HG03280 (cell line): Measurements from ENCODE around the gene TINAGL1.

Experiments
- ATAC-seq: cut with Tn5 transposase; IDR thresholded peaks from one replicate; pipeline ENCODE4 v1.9.1; 2021; ENCODE audit warnings: mild to moderate bottlenecking, moderate library complexity; ENCODE audit not compliant: unreplicated experiment

TINAGL1 gene

GRCh38 chr1:31576201-31576669 is at the start of gene TINAGL1:
TINAGL1 (plus strand) TSS chr1:31576515; CDS start chr1:31577149, 634 bp downstream.
- no peak for ATAC-seq

- ATAC-seq, result no peak
Observed at GRCh38 chr1:31529999-31530684, 46.2 kb upstream of the TINAGL1 start.

GRCh38 chr1:31531177-31531999 is 44.9 kb upstream of the TINAGL1 start:
- no peak for ATAC-seq

GRCh38 chr1:31532173-31532572 is 44.1 kb upstream of the TINAGL1 start:
- no peak for ATAC-seq

GRCh38 chr1:31535561-31535960 is 40.8 kb upstream of the TINAGL1 start:
- no peak for ATAC-seq

- ATAC-seq, result no peak
Observed at GRCh38 chr1:31539329-31539728, 37.0 kb upstream of the TINAGL1 start.

- no peak for ATAC-seq
Observed at GRCh38 chr1:31541194-31541593, 35.1 kb upstream of the TINAGL1 start.

- ATAC-seq, result no peak
Observed at GRCh38 chr1:31545927-31546540, 30.3 kb upstream of the TINAGL1 start.

- no peak for ATAC-seq
Observed at GRCh38 chr1:31548534-31548906, 27.8 kb upstream of the TINAGL1 start.

GRCh38 chr1:31548907-31549808 is 27.2 kb upstream of the TINAGL1 start:
- ATAC-seq, result peak; percentile 69

- peak; percentile 35 for ATAC-seq
Observed at GRCh38 chr1:31549809-31550620, 26.3 kb upstream of the TINAGL1 start.

- ATAC-seq, result no peak
Observed at GRCh38 chr1:31551208-31551607, 25.1 kb upstream of the TINAGL1 start.

- no peak for ATAC-seq
Observed at GRCh38 chr1:31552489-31552888, 23.8 kb upstream of the TINAGL1 start.

- ATAC-seq, result no peak
Observed at GRCh38 chr1:31556481-31557006, 19.8 kb upstream of the TINAGL1 start.

- ATAC-seq, result no peak
Observed at GRCh38 chr1:31559715-31560114, 16.6 kb upstream of the TINAGL1 start.

GRCh38 chr1:31560394-31560793 is 15.9 kb upstream of the TINAGL1 start:
- no peak for ATAC-seq

- no peak for ATAC-seq
Observed at GRCh38 chr1:31562707-31563360, 13.5 kb upstream of the TINAGL1 start.

GRCh38 chr1:31564606-31564989 is 11.7 kb upstream of the TINAGL1 start:
- no peak for ATAC-seq

- no peak for ATAC-seq
Observed at GRCh38 chr1:31567956-31568570, 8.3 kb upstream of the TINAGL1 start.
